Inflammatory macrophage treated with lipopolysaccharide for 1 hour (primary cell): ENCODE results near the gene TTLL12.
A peak's percentile ranks its signal among the peaks of the same experiment; 100 is the strongest.

Experiments
- DNase-seq, 2 donors: peaks; one replicate each; pipeline ENCODE4 v3.0.0-alpha.2; 2020 to 2022

Gene TTLL12

GRCh38 chr22:43198126-43198525 is 11.2 kb upstream of the TTLL12 start:
- DNase-seq: no peak

GRCh38 chr22:43197271-43197941 is 10.5 kb upstream of the TTLL12 start:
- DNase-seq: no peak

- DNase-seq: no peak
Observed at GRCh38 chr22:43191831-43192230, 4.9 kb upstream of the TTLL12 start.

GRCh38 chr22:43188829-43189545 is 2.1 kb upstream of the TTLL12 start:
- no peak for DNase-seq

- DNase-seq: peak; percentile 89 to 97
Observed at GRCh38 chr22:43187171-43188099, 501 bp upstream of the TTLL12 start.

GRCh38 chr22:43185860-43186261 is 1.1 kb downstream of the TTLL12 start:
- no peak for DNase-seq

- peak; percentile 57 to 83 for DNase-seq
Observed at GRCh38 chr22:43183496-43184277, 3.2 kb downstream of the TTLL12 start.

- DNase-seq: no peak
Observed at GRCh38 chr22:43182726-43183125, 4.2 kb downstream of the TTLL12 start.

GRCh38 chr22:43182118-43182517 is 4.8 kb downstream of the TTLL12 start:
- DNase-seq: no peak

- no peak for DNase-seq
Observed at GRCh38 chr22:43181321-43182076, 5.4 kb downstream of the TTLL12 start.

- DNase-seq: no peak
Observed at GRCh38 chr22:43180670-43181069, 6.3 kb downstream of the TTLL12 start.

- DNase-seq: no peak
Observed at GRCh38 chr22:43179911-43180195, 7.1 kb downstream of the TTLL12 start.

- DNase-seq: no peak
Observed at GRCh38 chr22:43179146-43179910, 7.6 kb downstream of the TTLL12 start.

GRCh38 chr22:43177479-43177878 is 9.5 kb downstream of the TTLL12 start:
- no peak for DNase-seq

- no peak for DNase-seq
Observed at GRCh38 chr22:43176090-43176489, 10.8 kb downstream of the TTLL12 start.

GRCh38 chr22:43174941-43175531 is 11.9 kb downstream of the TTLL12 start:
- DNase-seq: no peak

- no peak for DNase-seq
Observed at GRCh38 chr22:43173976-43174720, 12.8 kb downstream of the TTLL12 start.

- DNase-seq: no peak
Observed at GRCh38 chr22:43173566-43173965, 13.4 kb downstream of the TTLL12 start.

- no peak for DNase-seq
Observed at GRCh38 chr22:43172191-43172590, 14.7 kb downstream of the TTLL12 start.

- DNase-seq: no peak
Observed at GRCh38 chr22:43171607-43172006, 15.3 kb downstream of the TTLL12 start.
